ENCODE data around the gene SLC66A1.

Gene SLC66A1

GRCh38 chr1:19322481-19322880 lies 10.4 kb downstream of the SLC66A1 start:
- peaks cover 20% of the 10 kb centered on the region for H3K36me3 ChIP-seq (replicated peaks; ENCODE audit: low read depth, low read length)
- no peaks in the 10 kb centered on the region for H4K20me1 ChIP-seq (ENCODE audit: insufficient read depth, low read length)
- no peak overlapping the region for H2AFZ ChIP-seq (ENCODE audit: low read depth, low read length)
- no peak overlapping the region for H3K27ac ChIP-seq (ENCODE audit: low read length)
- H3K4me1 ChIP-seq (ENCODE audit: low read length), result no peaks in the 10 kb centered on the region
- no peaks in the 10 kb centered on the region for H3K9me3 ChIP-seq (ENCODE audit: insufficient read depth, low read length)
- H3K27me3 ChIP-seq (ENCODE audit: low read depth, low read length), result no peaks in the 10 kb centered on the region
- no peak for TF ChIP-seq EZH2phosphoT487 (IDR thresholded peaks at IDR 0.05; ENCODE audit: low read depth)
- H3K4me3 ChIP-seq (ENCODE audit: low read length), result no peak overlapping the region
- no peak overlapping the region for H3K9ac ChIP-seq (ENCODE audit: low read length)
- H3K79me2 ChIP-seq (ENCODE audit: low read length), result peaks cover 16% of the 10 kb centered on the region
- no peak overlapping the region for H3K4me2 ChIP-seq (ENCODE audit: low read length)

- Histone ChIP-seq H2AFZ (ENCODE audit: low read depth, low read length) (no peak overlapping the region), H3K27ac (ENCODE audit: low read length) (no peak overlapping the region), H3K9ac (ENCODE audit: low read length) (no peak overlapping the region), H3K36me3 (replicated peaks; ENCODE audit: low read depth, low read length) (peaks cover 9% of the 10 kb centered on the region), H3K4me3 (ENCODE audit: low read length) (no peak overlapping the region), H4K20me1 (ENCODE audit: insufficient read depth, low read length) (no peaks in the 10 kb centered on the region), H3K4me2 (ENCODE audit: low read length) (no peak overlapping the region), H3K9me3 (ENCODE audit: insufficient read depth, low read length) (no peaks in the 10 kb centered on the region), H3K27me3 (ENCODE audit: low read depth, low read length) (no peaks in the 10 kb centered on the region), H3K79me2 (ENCODE audit: low read length) (peaks cover 3% of the 10 kb centered on the region), H3K4me1 (ENCODE audit: low read length) (no peaks in the 10 kb centered on the region)
- TF ChIP-seq CTCF (IDR thresholded peaks at IDR 0.05; ENCODE audit: low read depth, low read length), result no peak
- no peak for TF ChIP-seq EZH2phosphoT487 (IDR thresholded peaks at IDR 0.05; ENCODE audit: low read depth)
These were observed 12.0 kb downstream of the SLC66A1 start for GRCh38 chr1:19323987-19324664.

- Histone ChIP-seq H3K4me2 (ENCODE audit: low read length) (no peak overlapping the region), H3K27ac (ENCODE audit: low read length) (no peak overlapping the region), H3K4me1 (ENCODE audit: low read length) (no peaks in the 10 kb centered on the region), H3K9me3 (ENCODE audit: insufficient read depth, low read length) (no peaks in the 10 kb centered on the region), H3K4me3 (ENCODE audit: low read length) (no peak overlapping the region), H3K27me3 (ENCODE audit: low read depth, low read length) (no peaks in the 10 kb centered on the region), H4K20me1 (ENCODE audit: insufficient read depth, low read length) (no peaks in the 10 kb centered on the region), H3K36me3 (replicated peaks; ENCODE audit: low read depth, low read length) (peaks cover 7% of the 10 kb centered on the region), H3K79me2 (ENCODE audit: low read length) (no peaks in the 10 kb centered on the region), H3K9ac (ENCODE audit: low read length) (no peak overlapping the region), H2AFZ (ENCODE audit: low read depth, low read length) (no peak overlapping the region)
- TF ChIP-seq EZH2phosphoT487 (IDR thresholded peaks at IDR 0.05; ENCODE audit: low read depth) (no peak), CTCF (IDR thresholded peaks at IDR 0.05; ENCODE audit: low read depth, low read length) (no peak)
These were observed 12.5 kb downstream of the SLC66A1 start for GRCh38 chr1:19324665-19324990.

GRCh38 chr1:19325368-19325957 lies 13.3 kb downstream of the SLC66A1 start:
- no peak overlapping the region for H3K27ac ChIP-seq (ENCODE audit: low read length)
- H3K9ac ChIP-seq (ENCODE audit: low read length), result no peak overlapping the region
- H3K36me3 ChIP-seq (replicated peaks; ENCODE audit: low read depth, low read length), result peaks cover 7% of the 10 kb centered on the region
- H4K20me1 ChIP-seq (ENCODE audit: insufficient read depth, low read length), result no peaks in the 10 kb centered on the region
- no peak overlapping the region for H3K4me2 ChIP-seq (ENCODE audit: low read length)
- no peaks in the 10 kb centered on the region for H3K9me3 ChIP-seq (ENCODE audit: insufficient read depth, low read length)
- H3K4me1 ChIP-seq (ENCODE audit: low read length), result no peaks in the 10 kb centered on the region
- no peak overlapping the region for H2AFZ ChIP-seq (ENCODE audit: low read depth, low read length)
- no peaks in the 10 kb centered on the region for H3K27me3 ChIP-seq (ENCODE audit: low read depth, low read length)
- H3K79me2 ChIP-seq (ENCODE audit: low read length), result no peaks in the 10 kb centered on the region
- TF ChIP-seq CTCF (IDR thresholded peaks at IDR 0.05; ENCODE audit: low read depth, low read length), result no peak
- no peak for TF ChIP-seq EZH2phosphoT487 (IDR thresholded peaks at IDR 0.05; ENCODE audit: low read depth)
- H3K4me3 ChIP-seq (ENCODE audit: low read length), result no peak overlapping the region

All from OCI-LY3 (cell line).